Endothelial cell of umbilical vein (primary cell): ENCODE measurements around the gene FUT7. TPM values are rescaled to one million over a fixed set of nuclear protein-coding genes. Genes with fewer than 3 reads are reported as not detected.

ENCODE experiments used
- BruUV-seq: library from RNA; stranded (reverse); fragments of 400-500 nt; replicated peaks from 2 replicates; lab custom pipeline; 2021; lab: Mats Ljungman, UMichigan
- CTCF ChIA-PET: fragments of 300-600, 350-600 bp; sonication (Branson Sonifier 250); formaldehyde crosslinking; loops from one replicate; lab custom pipeline; 2021; ENCODE audit warnings: antibody characterized with exemption, inconsistent platforms; lab: Charles Lee
- POLR2A ChIA-PET: fragments of 300-600, 350-600 bp; sonication (Branson Sonifier 250); formaldehyde crosslinking; loops from one replicate; lab custom pipeline; 2021; ENCODE audit warnings: antibody characterized with exemption, inconsistent platforms; lab: Charles Lee
- DNase-seq: peaks from one replicate; pipeline ENCODE4 v3.0.0-alpha.2; 2011; ENCODE audit warnings: low read depth, low spot score
- FAIRE-seq: peaks from 2 replicates; lab custom pipeline; 2011; peaks lifted over from hg19 to GRCh38; lab: Jason Lieb, UNC
- H2AFZ ChIP-seq: 2 replicates; pipeline ENCODE4 v1.6.0; 2012; ENCODE audit warnings: low read depth, low read length, control low read depth, inconsistent platforms
- H3K27ac ChIP-seq: 2 replicates; pipeline ENCODE4 v1.5.1; 2011; ENCODE audit warnings: low read depth, mild to moderate bottlenecking, control low read depth, low read length, moderate library complexity; ENCODE audit not compliant: insufficient read depth
- H3K27me3 ChIP-seq, 2 experiments: 2 replicates each; pipeline versions ENCODE4 v1.6.0 to v1.6.1; 2011; ENCODE audit warnings: low read length in 2 of 2, mixed read lengths in 1 of 2; ENCODE audit not compliant: control insufficient read depth in 2 of 2, insufficient read depth in 2 of 2
- H3K36me3 ChIP-seq, 2 experiments: 2 replicates in 1 of 2; 3 replicates in 1 of 2; pipeline ENCODE4 v1.5.1; 2011; ENCODE audit warnings: low read length in 2 of 2, mild to moderate bottlenecking in 1 of 2, moderate library complexity in 1 of 2; ENCODE audit not compliant: control insufficient read depth in 2 of 2, insufficient read depth in 2 of 2; ENCODE audit errors: extremely low read depth in 1 of 2
- H3K4me1 ChIP-seq: 3 replicates; pipeline ENCODE4 v1.5.1; 2011; ENCODE audit warnings: mild to moderate bottlenecking, low read length; ENCODE audit not compliant: control insufficient read depth, insufficient read depth; ENCODE audit errors: extremely low read depth
- H3K4me2 ChIP-seq: 2 replicates; pipeline ENCODE4 v1.6.1; 2011; ENCODE audit warnings: low read length, control low read depth, mixed read lengths; ENCODE audit not compliant: insufficient read depth
- H3K4me3 ChIP-seq, 3 experiments: fragments of 200-600 bp in 1 of 3; sonication (generic), shearing (Covaris generic) in 1 of 3; replicated peaks in 1 of 3; 2 replicates each; pipeline ENCODE4 v1.5.1; 2011 to 2016; ENCODE audit warnings: control low read depth in 3 of 3, low read length in 3 of 3, mild to moderate bottlenecking in 2 of 3, inconsistent platforms in 1 of 3, low read depth in 1 of 3, moderate library complexity in 1 of 3; ENCODE audit not compliant: insufficient read depth in 1 of 3
- H3K79me2 ChIP-seq: 2 replicates; pipeline ENCODE4 v1.6.0; 2012; ENCODE audit warnings: low read length, inconsistent platforms; ENCODE audit not compliant: control insufficient read depth, insufficient read depth
- H3K9ac ChIP-seq: replicated peaks from 2 replicates; pipeline ENCODE3; 2011; ENCODE audit warnings: low read length, control low read depth; ENCODE audit not compliant: insufficient read depth; ENCODE audit errors: extremely low read depth
- H3K9me1 ChIP-seq: replicated peaks from 3 replicates; pipeline ENCODE4 v1.6.0; 2011; ENCODE audit warnings: mild to moderate bottlenecking, low read length; ENCODE audit not compliant: control insufficient read depth, insufficient read depth; ENCODE audit errors: extremely low read depth
- H3K9me3 ChIP-seq: replicated peaks from 2 replicates; pipeline ENCODE4 v1.5.1; 2012; ENCODE audit warnings: low read length, inconsistent platforms; ENCODE audit not compliant: control insufficient read depth, insufficient read depth
- H4K20me1 ChIP-seq: replicated peaks from 2 replicates; pipeline ENCODE3; 2011; ENCODE audit warnings: mild to moderate bottlenecking, low read length; ENCODE audit not compliant: control insufficient read depth, insufficient read depth; ENCODE audit errors: extremely low read depth
- EZH2 ChIP-seq: IDR thresholded peaks from 2 replicates; pipeline ENCODE4 v1.6.1; 2012; ENCODE audit warnings: borderline replicate concordance, low read depth, mild to moderate bottlenecking, moderate library complexity, low read length, inconsistent platforms; ENCODE audit not compliant: severe bottlenecking
- FOS ChIP-seq: IDR thresholded peaks from 2 replicates; pipeline ENCODE4 v1.6.1; 2011; ENCODE audit warnings: mild to moderate bottlenecking, low read length, moderate library complexity, borderline replicate concordance; ENCODE audit not compliant: insufficient read depth
- GATA2 ChIP-seq: IDR thresholded peaks from 2 replicates; pipeline ENCODE4 v1.7.0; 2011; ENCODE audit warnings: low read depth, mild to moderate bottlenecking, moderate library complexity, mixed read lengths, low read length; ENCODE audit not compliant: insufficient read length, insufficient read depth
- JUN ChIP-seq: IDR thresholded peaks from 2 replicates; pipeline ENCODE4 v1.6.1; 2011; ENCODE audit warnings: borderline replicate concordance, low read depth; ENCODE audit not compliant: insufficient read length, insufficient read depth
- MYC ChIP-seq: IDR thresholded peaks from one replicate; pipeline ENCODE4 v1.6.1; 2011; ENCODE audit warnings: mild to moderate bottlenecking, low read depth, low read length
- POLR2A ChIP-seq: IDR thresholded peaks from 2 replicates; pipeline ENCODE4 v1.6.1; 2012; ENCODE audit warnings: low read depth, mild to moderate bottlenecking, control low read depth, low read length
- POLR2AphosphoS5 ChIP-seq: IDR thresholded peaks from 2 replicates; pipeline ENCODE4 v1.6.1; 2012; ENCODE audit warnings: low read depth, mild to moderate bottlenecking, control low read depth, low read length, moderate library complexity; ENCODE audit not compliant: insufficient read depth
- dilution Hi-C: fragments of 300-500 bp; cut with MboI; formaldehyde crosslinking; loops from one replicate; pipeline ENCODE4 v1.15.0; 2019; ENCODE audit warnings: low sequenced_read_pairs; ENCODE audit not compliant: extremely low pct_ligation_motif_present
- intact Hi-C: fragments of 100-400 bp; cut with micrococcal nuclease; formaldehyde crosslinking; loops from one replicate; pipeline ENCODE4 v1.10.0; 2022
- polyA plus RNA-seq, 4 experiments: library from polyadenylated mRNA; depleted of rRNA in 3 of 4; stranded (reverse) in 3 of 4; unstranded in 1 of 4; fragments of >200 nt; gene quantifications; 2 replicates each; pipeline versions ENCODE4 v1.2.1 to v1.2.3, GENCODE V29; 2011 to 2012; ENCODE audit warnings: missing spikeins in 1 of 4
- total RNA-seq: library from RNA; stranded (reverse); gene quantifications from 2 replicates; pipeline ENCODE4 v1.2.3, GENCODE V29; 2021
- TF ChIP-seq, protein P1 (sequence below): IDR thresholded peaks from 2 replicates; pipeline ENCODE4 v1.6.1; 2011; ENCODE audit not compliant: insufficient read depth, insufficient read length
- TF ChIP-seq, protein P2 (sequence below), 2 donors: IDR thresholded peaks; 1 replicate in 1 of 2; 2 replicates in 1 of 2; pipeline ENCODE4 v1.5.1; 2011; ENCODE audit warnings: low read length in 2 of 2, mild to moderate bottlenecking in 2 of 2, moderate library complexity in 2 of 2, control low read depth in 1 of 2, inconsistent platforms in 1 of 2, low read depth in 1 of 2; ENCODE audit not compliant: insufficient read depth in 1 of 2; ENCODE audit errors: extremely low read depth in 1 of 2

FUT7 gene
- total and polyA plus RNA-seq, 2 donors (not counting 3 experiments of a cell fraction or from before 2014, with no cell fraction given), result not detected

DNA sequence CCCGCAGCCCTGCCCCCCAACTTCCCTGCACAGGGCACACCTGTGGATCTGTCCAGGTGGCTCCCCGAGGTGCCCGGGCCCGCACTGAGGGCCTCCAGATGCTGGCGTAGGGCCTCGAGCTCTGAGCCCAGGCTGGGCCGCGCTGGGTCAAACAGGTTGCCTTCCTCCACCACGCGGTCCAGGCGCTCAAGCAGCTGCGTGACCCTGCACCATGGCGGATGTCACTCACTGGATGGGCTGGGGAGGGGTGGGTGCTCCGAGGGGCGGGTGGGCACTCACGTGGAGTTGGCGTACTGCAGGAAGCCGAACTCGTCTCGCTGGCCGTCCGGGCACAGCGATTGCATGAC, 9.3 kb downstream of the FUT7 start:
- POLR2A ChIA-PET, result no interaction called here
- dilution Hi-C loops, result no loop called here

More for the DNA sequence above, 9.3 kb downstream of the FUT7 start:
- Histone ChIP-seq H3K9ac (no peak overlapping the region), H3K4me3 (no peak overlapping the region), H3K27me3 (no peaks in the 10 kb centered on the region), H3K4me1 (peaks cover 4% of the 10 kb centered on the region), H2AFZ (no peak overlapping the region), H3K9me1 (no peaks in the 10 kb centered on the region), H3K36me3 (no peaks in the 10 kb centered on the region), H4K20me1 (no peaks in the 10 kb centered on the region), H3K4me2 (no peak overlapping the region), H3K9me3 (no peaks in the 10 kb centered on the region), H3K27ac (no peak overlapping the region), H3K79me2 (no peaks in the 10 kb centered on the region)
- CTCF ChIA-PET, result interaction anchor here (1.3 to 1.8 kb wide), 2 partner anchors 12 to 13 kb away, joined by 3 to 4 read pairs; no protein-coding TSS in a partner anchor
- BruUV-seq, result no TSS peak
- DNase-seq (no peak), FAIRE-seq (no peak)
- TF ChIP-seq POLR2A (no peak), GATA2 (no peak), POLR2AphosphoS5 (no peak), FOS (no peak), MYC (no peak), JUN (no peak), EZH2 (no peak)
- TF ChIP-seq, protein P1, sequence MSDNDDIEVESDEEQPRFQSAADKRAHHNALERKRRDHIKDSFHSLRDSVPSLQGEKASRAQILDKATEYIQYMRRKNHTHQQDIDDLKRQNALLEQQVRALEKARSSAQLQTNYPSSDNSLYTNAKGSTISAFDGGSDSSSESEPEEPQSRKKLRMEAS, result no peak
- TF ChIP-seq, protein P2, sequence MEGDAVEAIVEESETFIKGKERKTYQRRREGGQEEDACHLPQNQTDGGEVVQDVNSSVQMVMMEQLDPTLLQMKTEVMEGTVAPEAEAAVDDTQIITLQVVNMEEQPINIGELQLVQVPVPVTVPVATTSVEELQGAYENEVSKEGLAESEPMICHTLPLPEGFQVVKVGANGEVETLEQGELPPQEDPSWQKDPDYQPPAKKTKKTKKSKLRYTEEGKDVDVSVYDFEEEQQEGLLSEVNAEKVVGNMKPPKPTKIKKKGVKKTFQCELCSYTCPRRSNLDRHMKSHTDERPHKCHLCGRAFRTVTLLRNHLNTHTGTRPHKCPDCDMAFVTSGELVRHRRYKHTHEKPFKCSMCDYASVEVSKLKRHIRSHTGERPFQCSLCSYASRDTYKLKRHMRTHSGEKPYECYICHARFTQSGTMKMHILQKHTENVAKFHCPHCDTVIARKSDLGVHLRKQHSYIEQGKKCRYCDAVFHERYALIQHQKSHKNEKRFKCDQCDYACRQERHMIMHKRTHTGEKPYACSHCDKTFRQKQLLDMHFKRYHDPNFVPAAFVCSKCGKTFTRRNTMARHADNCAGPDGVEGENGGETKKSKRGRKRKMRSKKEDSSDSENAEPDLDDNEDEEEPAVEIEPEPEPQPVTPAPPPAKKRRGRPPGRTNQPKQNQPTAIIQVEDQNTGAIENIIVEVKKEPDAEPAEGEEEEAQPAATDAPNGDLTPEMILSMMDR (IDR thresholded peaks at IDR 0.05; ENCODE audit: extremely low read depth in 1 of 2, insufficient read depth in 1 of 2, low read depth in 1 of 2, low read length in 2 of 2), result no peak
- intact Hi-C loops, result no loop called here
